Duodenal mucosa (tissue), 2 donors: Measurements from ENCODE around the gene SETBP1.

ENCODE experiments used
- H3K27ac ChIP-seq: one replicate; pipeline ENCODE4 v1.7.0; 2013; ENCODE audit warnings: low read depth, low read length
- H3K27me3 ChIP-seq, 2 donors: one replicate each; pipeline ENCODE4 v1.7.0; 2013; ENCODE audit warnings: low read length in 2 of 2, control low read depth in 1 of 2; ENCODE audit not compliant: insufficient read depth in 2 of 2, control insufficient read depth in 1 of 2
- H3K36me3 ChIP-seq, 2 donors: one replicate each; pipeline ENCODE4 v1.7.0; 2013; ENCODE audit warnings: low read length in 2 of 2, control low read depth in 1 of 2; ENCODE audit not compliant: insufficient read depth in 2 of 2, control insufficient read depth in 1 of 2
- H3K4me1 ChIP-seq, 2 donors: one replicate each; pipeline ENCODE4 v1.7.0; 2013; ENCODE audit warnings: low read length in 2 of 2, control low read depth in 1 of 2; ENCODE audit not compliant: insufficient read depth in 2 of 2, control insufficient read depth in 1 of 2
- H3K4me3 ChIP-seq, 2 donors: one replicate each; pipeline ENCODE4 v1.7.0; 2013; ENCODE audit warnings: low read length in 2 of 2, low read depth in 1 of 2
- H3K9ac ChIP-seq, 2 donors: one replicate each; pipeline ENCODE4 v1.7.0; 2013; ENCODE audit warnings: low read length in 2 of 2, low read depth in 1 of 2
- H3K9me3 ChIP-seq, 2 donors: one replicate each; pipeline ENCODE4 v1.7.0; 2013; ENCODE audit warnings: low read length in 2 of 2, control low read depth in 1 of 2; ENCODE audit not compliant: control insufficient read depth in 1 of 2

Gene SETBP1

GRCh38 chr18:45025089-45025450, 344.4 kb downstream of the SETBP1 start:
- no peak overlapping the region for H3K27ac ChIP-seq
- no peaks in the 10 kb centered on the region for H3K27me3 ChIP-seq
- no peak overlapping the region for H3K9ac ChIP-seq
- no peaks in the 10 kb centered on the region for H3K9me3 ChIP-seq
- no peak overlapping the region for H3K4me3 ChIP-seq
- no peaks in the 10 kb centered on the region for H3K36me3 ChIP-seq
- H3K4me1 ChIP-seq: no peaks in the 10 kb centered on the region

DNA sequence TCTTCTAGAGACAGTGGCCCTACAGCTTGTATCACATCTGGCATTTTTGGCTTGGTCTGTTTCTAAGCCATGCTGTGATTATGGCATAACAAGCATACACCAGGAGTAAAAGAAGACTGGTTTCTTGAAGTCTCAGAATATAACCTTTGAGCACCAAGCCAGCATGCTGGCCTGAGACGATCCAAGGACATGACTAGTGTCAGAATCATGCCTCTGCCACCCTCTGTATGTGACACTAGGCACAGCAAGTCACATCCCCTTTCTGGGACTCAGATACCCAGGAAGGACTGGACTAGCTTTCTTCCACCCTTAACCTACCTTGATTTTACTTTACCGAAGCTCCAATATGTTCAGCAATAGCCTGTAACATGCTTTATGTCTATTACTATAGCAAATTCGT, 345.5 kb downstream of the SETBP1 start:
- no peaks in the 10 kb centered on the region for H3K27me3 ChIP-seq
- no peaks in the 10 kb centered on the region for H3K9me3 ChIP-seq
- no peak overlapping the region for H3K4me3 ChIP-seq
- H3K9ac ChIP-seq: no peak overlapping the region
- no peaks in the 10 kb centered on the region for H3K36me3 ChIP-seq
- H3K27ac ChIP-seq: no peak overlapping the region
- H3K4me1 ChIP-seq: no peaks in the 10 kb centered on the region

DNA sequence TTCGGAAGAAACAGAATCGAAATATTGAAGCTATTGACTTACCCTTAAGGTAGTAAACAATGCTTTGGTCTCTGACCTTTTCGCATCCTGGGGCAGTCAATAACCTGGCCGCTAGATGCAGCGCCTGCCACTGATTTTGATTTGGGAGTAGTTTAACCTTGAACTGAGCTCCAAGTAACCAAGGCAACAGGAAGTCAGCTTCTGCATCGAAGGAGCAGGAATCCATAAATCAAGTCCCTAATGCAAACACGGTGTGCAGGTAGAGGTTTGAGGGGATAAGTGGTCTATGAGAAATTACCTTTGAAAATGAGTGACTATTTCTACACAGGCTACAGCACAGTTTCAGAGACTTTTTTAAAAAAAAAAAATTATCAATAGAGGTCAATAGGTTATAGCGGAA, 353.5 kb downstream of the SETBP1 start:
- no peak overlapping the region for H3K9ac ChIP-seq
- H3K4me1 ChIP-seq: no peaks in the 10 kb centered on the region
- no peaks in the 10 kb centered on the region for H3K9me3 ChIP-seq
- H3K36me3 ChIP-seq: no peaks in the 10 kb centered on the region
- H3K27me3 ChIP-seq: no peaks in the 10 kb centered on the region
- H3K4me3 ChIP-seq: no peak overlapping the region
- H3K27ac ChIP-seq: no peak overlapping the region

DNA sequence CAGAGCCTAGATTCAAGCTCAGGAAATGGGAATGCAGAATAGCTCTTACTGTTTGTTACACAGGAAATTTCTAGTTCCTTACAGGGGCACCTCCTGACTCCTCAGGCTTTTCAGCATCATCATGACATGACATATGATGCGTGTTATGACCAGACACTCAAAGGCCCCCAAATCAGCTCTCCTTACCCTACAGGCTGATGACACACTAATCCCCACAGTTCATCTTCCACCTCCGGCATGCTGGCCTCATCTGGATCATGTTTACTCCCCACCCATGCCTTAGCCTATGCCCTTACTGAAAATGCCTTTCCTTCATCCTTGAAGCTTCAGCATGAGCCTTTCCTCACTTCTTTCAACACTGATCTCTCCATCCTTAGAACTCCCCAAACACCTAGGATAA, 356.9 kb downstream of the SETBP1 start:
- H3K36me3 ChIP-seq: no peaks in the 10 kb centered on the region
- no peaks in the 10 kb centered on the region for H3K9me3 ChIP-seq
- H3K9ac ChIP-seq: no peak overlapping the region
- no peaks in the 10 kb centered on the region for H3K27me3 ChIP-seq
- no peak overlapping the region for H3K27ac ChIP-seq
- no peak overlapping the region for H3K4me3 ChIP-seq
- no peaks in the 10 kb centered on the region for H3K4me1 ChIP-seq

DNA sequence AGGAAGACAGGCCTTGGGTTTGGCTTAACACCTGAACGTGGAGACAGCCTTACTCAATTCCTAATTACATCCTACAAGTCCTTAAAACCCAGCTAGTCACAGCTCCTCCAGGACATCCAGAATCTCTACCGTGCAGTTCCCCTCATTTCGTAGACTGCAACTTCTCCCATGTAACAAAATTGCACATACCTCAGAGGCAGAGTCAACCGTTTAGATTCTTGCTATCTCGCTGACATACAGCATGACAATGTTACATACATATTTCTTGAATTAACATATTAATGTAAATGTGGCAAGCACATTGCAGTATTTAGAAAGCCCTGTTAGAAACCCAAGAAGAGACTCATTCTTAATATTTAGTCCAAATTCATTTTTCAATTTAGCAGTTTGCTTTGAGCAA, 358.7 kb downstream of the SETBP1 start:
- H3K9ac ChIP-seq: no peak overlapping the region
- H3K4me3 ChIP-seq: no peak overlapping the region
- H3K27me3 ChIP-seq: no peaks in the 10 kb centered on the region
- H3K27ac ChIP-seq: no peak overlapping the region
- H3K36me3 ChIP-seq: no peaks in the 10 kb centered on the region
- no peaks in the 10 kb centered on the region for H3K9me3 ChIP-seq
- peaks cover 0 to 2% of the 10 kb centered on the region in 2 donors for H3K4me1 ChIP-seq

GRCh38 chr18:45040879-45041278, 360.2 kb downstream of the SETBP1 start:
- no peaks in the 10 kb centered on the region for H3K27me3 ChIP-seq
- no peak overlapping the region for H3K27ac ChIP-seq
- peaks cover 0 to 7% of the 10 kb centered on the region in 2 donors for H3K4me1 ChIP-seq
- no peaks in the 10 kb centered on the region for H3K36me3 ChIP-seq
- no peak overlapping the region for H3K4me3 ChIP-seq
- no peaks in the 10 kb centered on the region for H3K9me3 ChIP-seq
- no peak overlapping the region for H3K9ac ChIP-seq

DNA sequence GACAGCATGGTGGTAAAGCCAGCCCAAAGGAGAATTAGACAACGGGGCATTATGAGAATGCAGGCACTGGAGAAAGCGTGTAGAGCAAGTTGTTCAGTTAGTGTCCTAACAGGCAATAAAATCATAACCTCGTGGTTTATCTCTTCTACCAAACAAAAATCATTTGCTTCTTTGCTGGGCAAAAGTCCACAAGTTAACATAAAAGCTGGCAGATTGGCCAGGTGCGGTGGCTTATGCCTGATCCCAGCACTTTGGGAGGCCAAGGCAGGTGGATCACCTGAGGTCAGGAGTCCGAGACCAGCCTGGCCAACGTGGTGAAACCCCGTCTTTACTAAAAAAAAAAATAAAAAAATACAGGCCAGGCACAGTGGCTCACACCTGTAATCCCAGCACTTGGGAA, 364.1 kb downstream of the SETBP1 start:
- Histone ChIP-seq H3K9ac (no peak overlapping the region), H3K4me3 (no peak overlapping the region), H3K4me1 (peaks cover 0 to 7% of the 10 kb centered on the region in 2 donors), H3K9me3 (no peaks in the 10 kb centered on the region), H3K36me3 (no peaks in the 10 kb centered on the region), H3K27me3 (no peaks in the 10 kb centered on the region), H3K27ac (no peak overlapping the region)

- Histone ChIP-seq H3K9ac (no peak overlapping the region), H3K27ac (no peak overlapping the region), H3K36me3 (no peaks in the 10 kb centered on the region), H3K4me1 (peaks cover 7 to 10% of the 10 kb centered on the region in 2 donors), H3K27me3 (no peaks in the 10 kb centered on the region), H3K9me3 (no peaks in the 10 kb centered on the region), H3K4me3 (no peak overlapping the region)
These were observed 365.5 kb downstream of the SETBP1 start for GRCh38 chr18:45046228-45046627.

DNA sequence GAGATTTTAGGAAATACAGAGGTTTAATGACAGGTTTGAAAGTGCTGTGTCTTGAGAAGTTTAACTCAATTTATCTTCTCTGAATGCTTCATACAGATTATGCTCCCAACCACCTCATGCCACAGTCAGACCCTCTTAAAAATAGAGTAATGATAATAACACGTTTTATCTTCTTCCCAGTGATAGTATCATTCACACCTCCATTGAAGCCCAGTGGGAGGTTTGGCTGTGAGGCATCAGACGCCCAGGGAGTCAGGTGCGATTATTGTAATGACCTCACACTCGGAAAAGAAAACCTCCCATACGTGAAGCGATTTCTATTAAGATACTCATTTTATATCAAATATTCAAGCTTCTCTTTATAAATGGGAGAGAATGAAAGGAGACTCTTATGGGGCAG, 366.3 kb downstream of the SETBP1 start:
- Histone ChIP-seq H3K27me3 (no peaks in the 10 kb centered on the region), H3K9me3 (no peaks in the 10 kb centered on the region), H3K9ac (no peak overlapping the region), H3K36me3 (no peaks in the 10 kb centered on the region), H3K4me3 (no peak overlapping the region), H3K4me1 (peaks cover 7 to 10% of the 10 kb centered on the region in 2 donors), H3K27ac (no peak overlapping the region)

- H3K9ac ChIP-seq: no peak overlapping the region
- H3K4me3 ChIP-seq: no peak overlapping the region
- H3K27me3 ChIP-seq: no peaks in the 10 kb centered on the region
- H3K9me3 ChIP-seq: no peaks in the 10 kb centered on the region
- H3K36me3 ChIP-seq: no peaks in the 10 kb centered on the region
- peaks cover 3 to 10% of the 10 kb centered on the region in 2 donors for H3K4me1 ChIP-seq
- no peak overlapping the region for H3K27ac ChIP-seq
These were observed 369.1 kb downstream of the SETBP1 start for GRCh38 chr18:45049578-45050319.
